HG02973 (cell line): ENCODE results near the gene LRRC9.
"Not testable (repeated sequence)": the region's sequence is repeated elsewhere in the genome, so short reads cannot be mapped to it uniquely, and the experiment has no call there.

Source experiments
- ATAC-seq: cut with Tn5 transposase; IDR thresholded peaks from one replicate; pipeline ENCODE4 v1.9.1; 2021; ENCODE audit warnings: moderate library complexity; ENCODE audit not compliant: unreplicated experiment

The LRRC9 gene

DNA sequence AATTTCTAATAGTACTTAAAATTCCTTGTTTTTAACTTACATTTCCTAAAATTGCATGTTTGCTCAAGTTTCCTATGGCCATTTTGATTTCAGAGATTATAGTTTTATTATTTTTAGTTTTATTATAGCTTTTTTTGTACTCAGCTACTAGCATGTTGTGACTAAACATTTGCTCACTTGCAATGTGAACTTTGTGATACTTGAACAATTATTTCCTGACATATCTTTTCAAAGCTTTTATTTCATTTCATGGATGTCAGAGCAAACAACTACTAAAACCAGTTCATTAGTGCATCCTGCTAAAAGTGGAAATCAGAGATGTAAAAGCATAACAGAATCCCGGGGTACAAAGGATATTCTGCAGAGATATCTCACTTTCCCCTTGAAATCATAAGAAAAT, 138.1 kb downstream of the LRRC9 start:
- no peak for ATAC-seq

DNA sequence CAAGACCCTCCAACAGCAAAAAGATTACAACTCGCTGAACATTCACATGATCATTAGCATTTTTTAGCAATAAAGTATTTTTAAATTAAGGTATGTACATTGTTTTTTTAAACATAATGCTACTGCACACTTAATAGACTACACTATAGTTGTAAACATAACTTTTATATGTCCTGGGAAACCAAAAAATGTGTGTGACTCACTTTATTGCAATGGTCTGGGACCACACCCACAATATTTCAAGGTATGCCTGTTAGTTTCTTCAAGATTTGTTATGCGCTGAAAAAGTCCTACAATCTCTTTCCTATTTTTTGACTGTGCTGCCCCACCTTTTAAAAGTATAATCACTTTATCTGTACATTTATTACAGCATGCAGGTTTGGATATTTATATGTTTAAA, 141.4 kb downstream of the LRRC9 start:
- ATAC-seq, result no peak

DNA sequence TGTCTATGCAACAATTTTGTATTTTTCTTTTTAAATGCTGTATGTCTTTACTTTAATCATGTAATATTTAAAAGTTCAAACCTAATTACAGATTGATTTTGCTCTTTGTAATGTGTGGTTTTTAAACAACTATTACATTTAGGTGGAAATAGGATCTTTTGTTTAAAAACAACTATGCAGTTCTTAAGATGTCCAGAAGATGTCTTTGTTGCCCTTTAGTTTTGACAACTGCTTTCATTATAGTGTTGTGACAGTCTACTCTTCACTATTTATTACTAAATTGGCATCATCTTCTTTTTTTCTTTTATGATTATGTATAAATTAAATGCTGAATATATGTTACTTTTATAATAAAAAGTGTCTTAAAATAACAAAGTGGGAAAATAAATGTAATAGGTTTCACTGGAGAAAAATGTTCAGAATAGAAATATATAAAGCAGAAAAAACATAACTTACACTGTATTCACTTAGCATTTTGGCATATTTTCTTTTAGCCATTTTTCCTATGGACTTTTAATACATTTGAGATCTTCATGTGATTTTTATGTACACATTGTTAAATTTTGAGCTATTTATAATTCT, 144.6 kb downstream of the LRRC9 start:
- ATAC-seq, result no peak

DNA sequence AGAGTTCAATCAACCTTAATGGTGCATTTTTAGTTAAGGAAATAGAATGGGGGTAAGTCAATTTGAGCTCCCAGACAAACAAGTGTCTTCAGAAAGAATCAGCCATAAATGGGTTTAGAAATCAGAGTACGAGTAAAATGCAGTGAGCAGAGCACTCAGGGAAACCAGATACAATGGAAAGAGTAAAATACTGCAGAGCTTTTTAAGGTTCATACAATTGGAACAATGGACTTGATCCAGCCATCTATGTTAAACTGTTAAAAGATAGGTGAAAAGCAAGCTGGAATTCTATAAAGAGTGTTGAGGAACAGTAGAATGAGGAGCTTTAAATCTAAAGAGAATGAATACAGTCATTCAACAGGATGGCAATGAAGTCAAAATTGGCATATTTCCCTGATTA, 147.9 kb downstream of the LRRC9 start:
- no peak for ATAC-seq

DNA sequence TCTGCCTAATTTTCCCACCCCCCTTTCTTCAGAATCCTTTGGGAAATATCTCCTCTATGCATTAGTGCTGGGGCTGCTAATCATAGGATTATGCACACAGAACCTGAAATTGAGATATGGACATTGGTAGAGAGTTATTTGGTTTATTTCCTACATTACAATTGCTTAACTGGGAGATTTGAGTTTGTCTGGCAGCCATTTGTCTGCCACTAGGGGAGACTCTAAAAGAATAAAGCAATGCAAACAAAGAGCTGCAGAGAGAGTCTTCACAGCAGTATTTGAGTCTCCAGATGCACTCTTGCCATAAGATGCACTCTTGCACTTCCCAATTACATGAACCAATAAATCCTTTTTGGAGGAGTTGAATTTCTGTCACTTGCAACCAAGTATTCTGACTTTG, 159.8 kb downstream of the LRRC9 start:
- ATAC-seq, result no peak

DNA sequence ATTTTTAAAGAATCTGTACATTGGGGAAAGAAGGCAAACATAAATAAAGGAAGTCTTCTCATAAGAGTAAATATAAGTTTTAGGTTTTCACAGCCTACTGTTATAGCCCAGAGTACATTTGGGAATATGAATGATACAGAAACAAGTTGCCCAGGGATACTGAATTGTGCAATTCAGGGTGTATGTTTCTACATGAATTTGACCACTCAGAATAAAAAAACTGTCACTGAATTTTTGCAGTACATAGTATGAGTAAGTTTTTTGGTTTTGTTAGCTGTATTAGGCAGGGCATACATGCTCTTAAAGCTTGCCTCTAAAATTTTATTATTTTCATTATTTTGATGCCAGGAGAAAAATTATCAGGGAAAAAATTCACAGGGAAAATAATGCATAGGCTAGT, 165.1 kb downstream of the LRRC9 start:
- no peak for ATAC-seq

DNA sequence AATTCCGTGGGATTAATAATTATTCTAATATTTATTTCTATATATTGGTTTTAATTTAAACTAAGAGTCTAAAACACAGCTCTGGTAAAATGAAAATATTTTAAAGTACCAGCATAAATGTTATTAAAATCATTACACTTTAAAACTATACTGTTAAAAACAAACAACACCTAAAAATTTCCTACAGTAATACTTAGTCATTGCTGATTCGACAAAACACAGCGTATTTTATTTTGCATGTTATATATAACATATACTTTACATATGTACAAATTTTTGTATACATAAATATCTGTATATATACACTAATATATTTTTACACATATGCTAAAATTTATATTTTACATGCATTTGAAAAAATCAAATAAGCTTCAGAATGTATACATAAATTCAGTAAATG, 165.7 kb downstream of the LRRC9 start:
- ATAC-seq, result no peak

DNA sequence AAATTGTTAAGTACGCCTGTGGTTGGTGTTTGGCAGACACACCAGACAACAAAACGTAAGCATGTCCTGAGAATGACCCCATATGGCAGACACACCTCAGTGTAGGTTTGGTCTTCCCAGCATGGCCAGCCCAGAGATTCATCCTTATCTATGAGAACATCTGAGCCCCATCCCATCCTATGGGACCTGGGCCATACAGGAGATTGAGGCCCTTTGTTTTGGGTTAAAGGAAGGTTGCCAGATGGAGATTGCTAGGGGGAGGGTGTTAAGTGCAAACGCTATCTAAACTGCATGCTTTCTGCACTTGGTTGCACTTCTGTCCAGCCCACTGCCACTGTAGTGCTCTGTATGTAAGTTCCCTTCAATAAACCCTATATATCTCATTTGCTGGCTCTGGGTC, 167.7 kb downstream of the LRRC9 start:
- no peak for ATAC-seq

DNA sequence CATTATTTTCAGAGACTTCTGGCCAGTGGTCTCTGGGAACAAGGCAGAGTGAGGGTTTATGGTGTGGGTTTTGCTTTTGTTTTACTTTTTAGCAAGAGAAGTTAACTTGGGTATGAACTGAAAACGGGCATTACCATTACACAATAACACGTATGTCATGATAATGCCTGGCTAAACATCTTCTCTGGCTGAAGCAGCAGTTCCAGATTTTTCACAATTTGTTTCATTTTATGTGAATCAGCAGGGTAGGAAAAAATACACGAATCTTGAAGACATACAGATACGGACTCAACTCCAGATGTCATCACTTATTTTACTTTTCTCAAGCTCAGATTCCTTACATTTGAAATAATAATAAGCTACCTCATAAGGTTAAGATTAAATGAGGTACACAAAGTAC, 169.3 kb downstream of the LRRC9 start:
- ATAC-seq, result no peak

DNA sequence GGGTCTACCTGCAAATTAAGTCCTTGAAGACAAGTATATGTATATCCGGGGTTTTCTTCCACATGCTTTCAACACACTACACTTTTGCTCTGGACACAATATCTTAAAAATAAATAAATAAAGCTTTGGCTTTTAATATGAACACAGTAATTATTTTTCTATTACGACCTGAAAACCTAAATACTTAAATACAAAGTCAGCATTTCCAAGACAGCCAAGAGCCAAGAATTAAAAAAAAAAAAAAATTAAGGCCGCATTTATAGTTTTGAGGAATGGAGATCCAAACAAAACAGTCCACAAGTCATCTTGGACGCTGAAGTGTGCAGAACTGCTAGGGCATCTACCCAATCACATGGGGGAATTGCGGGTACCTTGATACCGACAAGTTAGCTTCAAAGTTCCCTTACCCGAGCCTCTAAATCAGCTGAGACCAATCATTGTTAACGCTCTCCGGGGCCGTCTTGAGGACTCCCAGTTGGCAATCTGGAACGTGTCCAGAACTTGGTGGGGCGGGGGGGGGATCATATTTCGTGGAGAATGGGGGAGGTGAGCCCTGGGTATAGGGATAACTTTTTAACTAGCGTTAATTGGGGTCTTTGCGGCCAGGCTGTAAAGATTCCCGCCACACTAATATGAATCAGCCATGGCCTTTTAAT, 171.0 kb downstream of the LRRC9 start:
- ATAC-seq, result no peak

DNA sequence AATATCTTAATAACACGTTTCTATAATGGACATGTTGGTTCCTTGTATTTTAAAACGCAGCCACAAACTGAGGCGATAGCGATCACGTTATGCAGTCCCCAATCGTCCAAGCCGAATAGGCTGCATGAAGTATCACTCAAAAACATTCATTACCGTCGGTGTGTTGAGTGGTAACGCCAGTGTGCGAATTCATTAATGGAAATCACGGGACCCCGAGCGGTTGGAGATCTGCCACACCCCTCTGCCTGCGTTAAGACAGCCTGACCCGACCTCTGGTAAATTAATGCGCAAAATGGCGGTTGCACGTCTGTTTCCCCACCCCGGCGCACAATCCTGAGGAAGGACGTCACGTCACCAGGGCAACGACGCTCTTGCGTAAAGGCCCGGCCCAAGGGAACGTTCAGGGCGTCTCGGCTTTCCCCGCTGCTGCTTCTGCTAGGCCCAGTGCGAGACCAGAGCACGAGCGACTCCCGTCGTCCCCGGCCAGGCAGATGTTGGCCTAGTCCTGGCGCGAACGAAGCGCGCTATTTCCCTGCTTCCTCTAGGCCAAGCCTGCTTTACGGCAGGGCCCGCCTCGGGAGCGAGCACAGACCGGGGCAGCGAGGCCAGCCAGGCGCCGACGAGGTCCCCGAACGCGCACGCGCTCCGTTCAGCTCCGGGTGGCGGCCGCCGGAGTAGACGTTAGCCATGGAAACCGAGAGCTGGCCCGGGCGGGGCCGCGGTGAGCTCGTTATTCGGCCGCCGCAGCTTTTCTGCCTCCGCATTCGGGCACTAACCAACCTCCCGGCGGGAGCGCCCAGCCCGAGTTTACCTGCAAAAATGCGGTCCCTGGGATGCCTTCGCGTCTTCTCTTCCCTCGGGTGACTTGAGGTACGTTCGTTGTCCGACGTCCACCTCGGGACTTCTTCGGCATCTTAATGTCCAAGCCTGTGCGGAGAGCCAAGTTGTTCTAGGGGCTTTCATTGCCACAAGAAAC, 171.9 kb downstream of the LRRC9 start, which contains the start of gene PCNX4:
TSS of gene PCNX4 (plus strand) at position 374 of the 976 bp plus-strand sequence. CDS start 15,716 bp downstream, outside the sequence.
- peak; percentile 95 for ATAC-seq

DNA sequence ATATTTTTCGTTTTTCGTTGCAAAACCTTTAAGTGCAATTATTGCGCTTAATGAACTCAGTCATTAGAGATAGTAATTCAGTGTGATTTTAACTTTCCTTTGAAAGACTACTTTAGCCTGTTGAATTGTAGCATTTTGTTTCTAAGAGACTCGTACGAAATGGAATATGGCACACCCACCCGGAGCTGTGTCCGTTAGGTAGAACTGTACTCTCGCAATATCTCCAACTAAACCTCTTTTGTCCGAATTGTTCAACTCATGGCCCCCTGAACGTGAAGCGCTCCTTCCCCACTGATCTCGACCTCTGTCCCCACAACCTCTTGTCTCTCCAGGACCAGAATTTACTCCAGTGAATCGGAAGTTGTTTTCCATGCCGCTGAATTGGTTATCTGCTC, 172.6 kb downstream of the LRRC9 start:
- no peak for ATAC-seq

DNA sequence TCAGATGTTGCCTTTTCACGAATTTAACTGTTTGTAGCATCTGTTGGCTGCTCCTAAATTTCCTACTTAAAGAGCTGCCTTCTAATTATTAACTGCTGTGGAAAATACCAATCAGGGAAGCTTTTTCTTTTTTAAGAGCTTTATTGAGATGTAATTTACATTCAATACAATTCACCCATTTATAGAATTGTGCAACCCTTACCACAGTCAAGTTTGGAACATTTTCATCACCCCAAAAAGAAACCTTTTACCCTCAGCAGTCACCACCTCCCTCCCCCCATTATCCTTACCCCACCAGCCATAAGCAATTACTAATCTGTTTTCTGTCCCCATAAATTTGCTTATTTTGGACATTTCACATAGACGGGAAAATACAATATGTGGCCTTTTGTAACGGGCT, 173.1 kb downstream of the LRRC9 start:
- ATAC-seq, result no peak

DNA sequence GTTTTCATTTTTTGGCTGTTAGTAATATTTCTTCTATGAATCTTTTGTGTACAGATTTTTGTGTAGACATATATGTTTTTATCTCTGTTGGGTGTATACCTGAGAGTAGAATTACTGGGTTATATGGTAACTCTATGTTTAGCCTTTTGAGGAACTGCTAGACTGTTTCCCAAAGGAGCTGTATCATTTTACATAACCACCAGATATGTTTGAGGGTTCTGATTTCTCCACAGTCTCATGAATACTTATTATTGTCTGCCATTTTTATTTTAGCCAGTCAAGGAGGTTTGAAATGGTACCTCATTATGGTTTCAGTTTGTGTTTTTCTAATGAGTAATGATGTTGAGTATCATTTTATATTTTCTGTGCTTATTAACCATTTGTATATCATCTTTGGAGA, 173.7 kb downstream of the LRRC9 start:
- ATAC-seq, result no peak

DNA sequence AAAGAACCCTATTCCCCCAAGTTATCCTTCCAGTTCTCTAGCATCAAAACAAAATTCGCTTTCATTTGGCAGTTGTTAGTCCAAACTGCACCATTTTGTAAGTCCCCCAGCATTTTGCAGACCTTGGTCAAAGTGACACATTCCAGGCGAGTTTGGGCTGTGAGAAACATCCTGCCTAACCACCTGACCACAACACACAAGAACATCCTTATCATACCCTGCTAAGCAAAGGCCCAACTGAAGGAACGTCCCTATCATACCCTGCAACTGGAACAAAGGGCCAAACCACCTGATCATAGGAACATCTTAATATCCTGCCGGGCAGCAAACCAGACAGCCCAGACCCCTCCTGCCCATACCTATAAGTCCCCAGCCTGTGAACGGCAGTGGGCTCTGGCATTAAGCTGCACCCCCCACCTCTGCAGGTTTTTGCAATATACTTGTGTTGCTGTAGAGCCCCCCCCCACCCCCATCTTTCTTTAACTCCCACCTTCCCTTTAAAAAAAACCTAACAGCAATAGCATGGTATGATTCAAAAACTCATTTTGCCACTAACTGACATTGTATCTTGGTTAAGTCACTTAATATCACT, 174.5 kb downstream of the LRRC9 start:
- no peak for ATAC-seq

DNA sequence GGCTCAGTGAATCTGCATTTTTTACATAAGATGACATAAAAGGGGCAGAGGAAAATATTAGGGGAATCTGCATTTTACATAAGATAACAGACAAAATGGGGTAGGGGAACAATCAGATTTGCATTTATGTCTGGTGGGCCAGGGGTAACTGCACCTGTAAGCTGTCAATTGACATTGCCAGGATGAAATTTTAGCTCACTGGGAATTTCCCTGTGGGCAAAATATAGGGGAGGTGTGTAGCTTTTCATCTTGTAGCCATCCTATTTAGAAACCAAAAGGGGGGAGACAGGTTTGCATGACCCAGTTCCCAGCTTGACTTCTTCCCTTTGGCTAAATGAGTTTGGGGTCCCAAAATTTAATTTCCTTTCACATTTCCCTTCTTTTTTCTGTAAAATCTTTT, 175.3 kb downstream of the LRRC9 start:
- ATAC-seq, result no peak

DNA sequence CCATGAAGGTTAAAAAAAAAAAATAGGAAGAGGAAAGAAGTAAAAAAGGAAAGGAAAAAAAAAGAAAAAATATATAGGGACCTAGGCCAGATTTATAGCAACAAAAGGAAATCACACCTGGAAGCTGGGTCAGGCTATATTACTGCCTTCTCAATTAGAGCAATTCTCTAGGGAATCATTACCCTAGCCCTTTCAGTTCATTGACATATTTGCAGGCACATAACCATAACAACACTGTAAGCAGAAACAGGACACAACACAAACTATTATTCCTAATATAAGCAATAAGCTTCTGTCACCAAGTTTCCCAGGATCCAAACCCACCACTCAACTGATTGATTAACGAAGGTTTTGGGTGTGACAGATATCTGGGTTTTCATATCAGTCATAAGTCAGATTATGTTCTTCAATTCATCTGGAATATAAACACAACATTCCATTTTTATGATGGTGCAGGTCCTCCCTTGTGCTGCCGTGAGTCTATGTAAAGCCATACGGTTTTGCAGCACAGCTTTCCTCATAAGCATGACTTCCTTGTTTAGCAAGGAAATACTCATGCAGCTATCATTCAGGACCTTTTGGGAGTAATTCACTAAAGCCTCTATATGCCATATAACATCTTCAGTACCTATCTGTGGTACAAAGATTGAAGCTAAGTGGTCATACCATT, 176.0 kb downstream of the LRRC9 start:
- ATAC-seq, result no peak

DNA sequence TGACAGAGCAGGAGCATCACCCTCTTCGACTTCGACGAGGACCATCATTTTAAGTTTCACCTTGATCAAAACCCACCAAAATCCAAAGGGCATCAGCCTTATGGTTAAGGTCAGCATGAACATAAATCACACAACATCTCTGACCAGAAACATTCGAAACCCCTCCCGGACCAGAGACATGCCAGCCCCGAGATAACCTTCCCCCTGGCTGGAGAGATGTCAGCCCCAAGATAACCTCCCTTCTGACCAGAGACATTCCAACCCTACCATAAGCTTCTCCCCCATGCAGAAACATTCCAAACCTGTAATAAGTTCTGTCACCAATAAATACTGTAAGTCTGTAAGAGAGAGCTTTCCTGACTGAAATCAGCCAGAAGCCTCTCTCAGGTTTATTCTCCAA, 178.0 kb downstream of the LRRC9 start:
- ATAC-seq, result no peak

DNA sequence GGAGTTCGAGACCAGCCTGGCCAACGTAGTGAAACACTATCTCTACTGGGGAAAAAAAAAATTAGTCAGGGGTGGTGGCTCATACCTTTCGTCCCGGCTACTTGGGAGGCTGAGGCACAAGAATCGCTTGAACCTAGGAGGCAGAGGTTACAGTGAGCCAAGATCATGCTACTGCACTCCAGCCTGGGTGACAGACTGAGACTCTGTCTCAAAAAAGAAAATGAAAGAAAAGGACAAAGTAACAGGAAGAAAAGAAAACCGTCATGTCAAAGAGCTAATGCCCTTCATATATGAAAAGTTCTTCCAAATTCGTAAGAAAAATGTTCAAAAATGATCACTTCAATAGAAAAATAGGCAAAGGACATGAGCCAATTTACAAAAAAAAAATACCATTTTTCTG, 179.9 kb downstream of the LRRC9 start:
- not testable (repeated sequence) for ATAC-seq

DNA sequence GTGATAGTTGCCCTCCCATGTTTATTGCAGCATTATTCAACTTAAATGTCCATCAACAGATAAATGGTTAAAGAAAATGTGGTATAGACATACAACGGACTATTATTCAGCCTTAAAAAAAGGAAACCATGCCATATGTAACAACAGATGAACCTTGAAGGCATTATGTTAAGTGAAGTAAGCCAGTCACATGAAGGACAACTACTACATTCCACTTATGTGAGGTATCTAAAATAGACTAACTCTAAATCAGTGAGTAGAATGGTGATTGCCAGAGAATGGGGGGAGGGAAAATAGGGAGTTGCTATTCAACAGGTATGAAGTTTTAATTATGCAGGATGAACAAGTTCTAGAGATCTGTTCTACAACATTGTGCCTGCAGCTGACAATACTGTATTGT, 181.8 kb downstream of the LRRC9 start:
- no peak for ATAC-seq

DNA sequence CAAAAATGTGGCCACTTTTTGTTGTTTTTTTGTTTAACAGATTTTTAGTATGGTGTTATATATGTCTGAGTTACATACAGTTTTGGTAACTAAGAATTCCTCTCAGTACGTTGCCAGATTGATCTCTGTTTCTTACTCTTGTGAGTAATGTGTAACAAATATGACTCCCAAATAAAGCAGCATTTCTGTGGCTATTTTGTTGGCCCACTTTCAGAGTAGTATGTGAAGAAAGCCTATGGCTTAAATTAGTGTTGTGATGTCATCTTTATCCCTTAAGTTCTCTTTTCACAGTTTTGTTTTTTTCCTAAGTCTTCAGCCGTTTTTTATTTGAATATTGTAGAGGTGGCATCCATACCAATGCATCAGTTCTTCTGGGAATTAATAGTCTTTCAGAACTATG, 182.4 kb downstream of the LRRC9 start:
- ATAC-seq, result no peak
